GM10248 (cell line): ENCODE measurements around the gene CAMSAP1.

ENCODE experiments used
- CTCF ChIA-PET: fragments of 300-600 bp; sonication (Branson Sonifier 250); formaldehyde crosslinking; extraction: SDS; loops from one replicate; lab custom pipeline; 2021; ENCODE audit warnings: antibody characterized with exemption; lab: Yijun Ruan, JAX
- POLR2A ChIA-PET: fragments of 350-650 bp; sonication (Branson Sonifier 250); formaldehyde crosslinking; extraction: SDS; loops from one replicate; lab custom pipeline; 2020; ENCODE audit warnings: antibody characterized with exemption; lab: Yijun Ruan, JAX
- DNase-seq: peaks from one replicate; pipeline ENCODE4 v3.0.0; 2012; ENCODE audit errors: extremely low spot score
- TF ChIP-seq, protein P1 (sequence below): IDR thresholded peaks from 2 replicates; pipeline ENCODE4 v1.5.1; 2012; ENCODE audit warnings: mild to moderate bottlenecking, low read depth; ENCODE audit errors: extremely low read depth, missing control alignments, control extremely low read depth

CAMSAP1 gene

DNA sequence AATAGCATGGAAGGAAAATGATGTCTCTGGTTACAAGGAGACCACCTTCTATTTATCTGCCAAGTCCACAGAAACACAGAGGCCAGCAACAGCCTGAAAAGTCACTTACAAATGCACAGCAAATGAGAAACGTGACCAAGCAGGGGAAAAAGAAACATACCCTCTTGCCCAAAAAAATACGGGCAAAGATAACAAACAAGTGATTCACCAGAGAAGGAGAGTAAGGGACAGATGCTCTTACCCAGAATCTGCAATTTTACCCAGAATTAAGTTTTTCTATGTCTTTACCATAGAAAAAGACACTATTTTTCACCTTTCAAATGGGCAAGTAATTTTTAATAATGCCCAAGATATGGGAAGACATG lies 28.1 kb downstream of the CAMSAP1 start:
- CTCF ChIA-PET: no interaction called here
- DNase-seq: no peak
- TF ChIP-seq, protein P1, sequence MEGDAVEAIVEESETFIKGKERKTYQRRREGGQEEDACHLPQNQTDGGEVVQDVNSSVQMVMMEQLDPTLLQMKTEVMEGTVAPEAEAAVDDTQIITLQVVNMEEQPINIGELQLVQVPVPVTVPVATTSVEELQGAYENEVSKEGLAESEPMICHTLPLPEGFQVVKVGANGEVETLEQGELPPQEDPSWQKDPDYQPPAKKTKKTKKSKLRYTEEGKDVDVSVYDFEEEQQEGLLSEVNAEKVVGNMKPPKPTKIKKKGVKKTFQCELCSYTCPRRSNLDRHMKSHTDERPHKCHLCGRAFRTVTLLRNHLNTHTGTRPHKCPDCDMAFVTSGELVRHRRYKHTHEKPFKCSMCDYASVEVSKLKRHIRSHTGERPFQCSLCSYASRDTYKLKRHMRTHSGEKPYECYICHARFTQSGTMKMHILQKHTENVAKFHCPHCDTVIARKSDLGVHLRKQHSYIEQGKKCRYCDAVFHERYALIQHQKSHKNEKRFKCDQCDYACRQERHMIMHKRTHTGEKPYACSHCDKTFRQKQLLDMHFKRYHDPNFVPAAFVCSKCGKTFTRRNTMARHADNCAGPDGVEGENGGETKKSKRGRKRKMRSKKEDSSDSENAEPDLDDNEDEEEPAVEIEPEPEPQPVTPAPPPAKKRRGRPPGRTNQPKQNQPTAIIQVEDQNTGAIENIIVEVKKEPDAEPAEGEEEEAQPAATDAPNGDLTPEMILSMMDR: no peak
- POLR2A ChIA-PET: no interaction called here

DNA sequence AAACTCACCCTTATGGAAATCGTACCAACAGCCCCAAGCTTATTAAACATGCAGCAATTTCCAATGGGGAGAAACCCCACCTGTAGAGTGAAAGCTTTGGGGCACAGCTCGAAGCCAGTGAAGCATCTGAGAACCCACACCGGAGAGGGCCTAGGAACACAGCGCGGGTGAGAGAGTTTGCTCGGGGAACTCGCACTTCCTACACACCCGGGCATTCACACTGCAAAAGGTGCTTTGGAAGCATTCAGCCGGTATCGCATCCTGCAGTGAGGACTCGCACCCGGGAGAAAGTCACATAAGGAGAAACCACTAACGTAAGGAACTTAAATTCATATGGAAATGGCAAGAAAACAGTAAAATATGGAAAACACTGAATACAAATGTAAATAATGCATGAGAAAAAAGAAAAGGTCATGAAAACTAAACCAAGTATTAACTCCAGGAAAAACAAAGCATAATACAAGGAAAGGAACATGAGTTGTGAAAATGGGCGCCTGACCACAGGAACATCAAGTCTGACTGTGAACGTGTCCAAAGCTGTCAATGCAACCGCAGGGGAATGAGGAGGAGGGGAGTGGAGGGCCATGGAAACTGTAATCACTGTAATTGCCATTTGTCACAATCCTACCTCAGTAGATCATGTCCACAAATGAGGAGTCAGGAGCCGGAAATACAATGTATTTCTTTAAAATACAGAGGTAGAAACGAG lies 28.7 kb downstream of the CAMSAP1 start:
- POLR2A ChIA-PET: no interaction called here
- CTCF ChIA-PET: interaction anchor here (1.3 to 2.0 kb wide), 2 partner anchors 12 to 15 kb away, joined by 4 to 6 read pairs; no protein-coding TSS in a partner anchor
- TF ChIP-seq, protein P1: no peak
- DNase-seq: no peak

DNA sequence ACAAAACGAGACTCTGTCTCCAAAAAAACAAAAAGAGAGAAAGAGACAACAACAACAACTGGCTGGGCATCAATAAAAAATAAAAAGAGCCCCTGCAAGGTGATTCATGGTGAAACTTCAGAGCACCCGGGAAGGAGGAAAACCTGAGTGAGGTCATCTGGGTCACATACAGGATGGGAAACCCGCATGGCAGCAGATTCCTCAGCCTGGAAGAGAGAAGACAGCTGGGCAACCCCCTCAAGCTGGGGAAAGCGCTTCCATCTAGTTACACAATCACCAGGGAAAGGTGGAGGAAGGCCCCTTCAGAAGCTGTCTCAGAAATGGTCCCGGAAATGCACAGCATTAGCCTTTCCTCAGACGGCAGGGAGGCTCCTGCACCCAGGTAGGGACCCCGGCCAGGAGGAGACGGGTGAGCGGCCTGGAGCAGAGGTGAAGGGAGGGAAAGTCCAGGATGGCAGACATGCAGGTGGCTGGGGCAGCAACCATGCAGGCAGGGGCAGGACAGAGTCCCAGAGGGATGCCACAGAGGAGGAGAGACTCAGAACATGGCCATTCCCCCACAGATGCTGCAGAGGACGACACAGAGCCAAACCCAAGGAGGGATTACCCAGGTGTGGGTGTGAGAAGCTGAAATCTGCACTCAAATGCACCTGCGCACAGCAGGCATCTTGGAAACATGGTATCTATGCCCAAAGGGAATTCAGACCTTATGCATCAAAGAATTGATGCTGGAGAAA lies 29.4 kb downstream of the CAMSAP1 start:
- ChIA-PET CTCF (interaction anchor here (1.3 to 2.0 kb wide), 2 partner anchors 12 to 14 kb away, joined by 4 to 6 read pairs; no protein-coding TSS in a partner anchor), POLR2A (no interaction called here)
- DNase-seq: no peak
- TF ChIP-seq, protein P1: no peak

DNA sequence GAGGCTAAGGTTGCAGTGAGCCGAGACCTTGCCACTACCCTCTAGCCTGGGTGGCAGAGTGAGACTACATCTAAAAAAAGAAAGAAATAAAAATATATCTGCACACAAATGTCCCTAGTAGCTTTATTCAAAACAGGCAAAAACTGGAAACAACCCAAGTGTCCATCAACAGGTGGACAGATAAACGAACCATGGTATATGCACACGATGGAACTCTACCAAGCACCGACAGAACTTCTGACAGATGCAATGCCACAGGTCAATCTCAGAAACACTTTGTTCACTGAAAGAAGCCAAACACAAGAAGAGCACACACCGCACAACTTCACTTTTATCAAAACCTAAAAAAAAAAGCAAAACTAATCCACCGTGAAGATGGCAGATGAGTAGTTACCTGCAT lies 30.4 kb downstream of the CAMSAP1 start:
- ChIA-PET POLR2A (no interaction called here), CTCF (interaction anchor here (2.0 kb wide), 1 partner anchor 11 kb away, joined by 6 read pairs; no protein-coding TSS in a partner anchor)
- no peak for DNase-seq
- TF ChIP-seq, protein P1: no peak

DNA sequence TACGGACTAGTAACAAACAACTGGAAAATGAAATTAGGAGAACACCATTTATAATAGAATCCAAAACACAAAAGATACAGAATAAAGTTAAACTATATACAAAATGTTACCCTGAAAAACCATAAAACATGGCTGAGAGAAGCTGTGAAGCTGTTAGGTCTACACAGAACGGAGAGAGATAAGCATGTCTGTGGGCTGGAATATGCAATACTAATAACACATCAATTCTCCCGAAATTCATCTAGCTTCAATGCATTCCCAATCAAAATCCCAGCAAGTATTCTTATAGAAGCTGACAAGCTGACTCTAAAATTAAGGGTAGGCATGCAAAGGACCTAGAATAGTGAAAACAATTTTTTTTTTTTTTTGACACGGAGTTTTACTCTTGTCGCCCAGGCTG lies 32.5 kb downstream of the CAMSAP1 start:
- no peak for DNase-seq
- TF ChIP-seq, protein P1: no peak
- ChIA-PET CTCF (no interaction called here), POLR2A (no interaction called here)

DNA sequence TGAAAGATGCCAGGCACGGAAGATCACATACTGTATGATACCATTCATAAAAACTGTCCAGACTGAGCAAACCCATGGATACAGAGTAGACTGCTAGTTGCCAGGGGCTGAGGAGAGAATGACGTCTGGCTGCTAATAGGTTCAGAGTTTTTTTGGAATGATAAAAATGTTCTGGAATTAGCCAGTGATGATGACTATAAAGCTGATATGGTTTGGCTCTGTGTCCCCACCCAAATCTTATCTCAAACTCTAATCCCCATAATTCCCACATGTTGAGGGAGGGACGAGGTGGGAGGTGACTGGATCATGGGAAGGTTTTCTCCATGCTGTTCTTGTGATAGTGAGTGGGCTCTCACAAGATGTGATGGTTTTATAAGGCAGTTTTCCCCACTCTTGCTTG lies 37.4 kb downstream of the CAMSAP1 start:
- POLR2A ChIA-PET: no interaction called here
- TF ChIP-seq, protein P1: no peak
- CTCF ChIA-PET: no interaction called here
- DNase-seq: no peak
